ENCODE results near the gene NHERF2. TPM values are rescaled to one million over a fixed set of nuclear protein-coding genes. Genes with fewer than 3 reads are reported as not detected.

NHERF2 gene
- total RNA-seq, 1 donor from 2014 or later, result 3.0 TPM

- no peaks in the 10 kb centered on the region for H4K20me1 ChIP-seq (ENCODE audit: low read depth)
- no peak overlapping the region for H2AFZ ChIP-seq (replicated peaks)
- Mint-ChIP-seq H3K36me3 (no peaks in the 10 kb centered on the region), H3K4me3 (peak overlapping the region; percentile 30), H3K9me3 (no peaks in the 10 kb centered on the region), H3K4me1 (peaks cover 6% of the 10 kb centered on the region), H3K27me3 (ENCODE audit: insufficient read depth, low read depth) (peaks cover 2% of the 10 kb centered on the region), H3K27ac (peak overlapping the region; percentile 57)
- no peak overlapping the region for H3K4me2 ChIP-seq
- H3K9me3 ChIP-seq (ENCODE audit: low read depth), result no peaks in the 10 kb centered on the region
- H3F3A ChIP-seq (ENCODE audit: low read depth), result no peaks in the 10 kb centered on the region
- TF ChIP-seq EZH2phosphoT487 (IDR thresholded peaks at IDR 0.05), result no peak
- no peak for TF ChIP-seq EZH2 (IDR thresholded peaks at IDR 0.05)
- no peak for TF ChIP-seq CTCF (IDR thresholded peaks at IDR 0.05)
- no peak overlapping the region for H3K4me3 ChIP-seq
- H3K9ac ChIP-seq, result peak overlapping the region; percentile 43
- DNase-seq (ENCODE audit: low spot score), result no peak
- no peaks in the 10 kb centered on the region for H3K36me3 ChIP-seq
- H3K4me1 ChIP-seq, result peaks cover 6% of the 10 kb centered on the region
- H3K27ac ChIP-seq, result no peak overlapping the region
- no peaks in the 10 kb centered on the region for H3K27me3 ChIP-seq
- no peaks in the 10 kb centered on the region for H3K79me2 ChIP-seq (ENCODE audit: low read depth)
These were observed 8.2 kb downstream of the NHERF2 start for GRCh38 chr16:2034696-2035430.

GRCh38 chr16:2035431-2036199 is 8.9 kb downstream of the NHERF2 start:
- no peak for TF ChIP-seq EZH2phosphoT487 (IDR thresholded peaks at IDR 0.05)
- no peak for TF ChIP-seq EZH2 (IDR thresholded peaks at IDR 0.05)
- TF ChIP-seq CTCF (IDR thresholded peaks at IDR 0.05), result no peak
- no peaks in the 10 kb centered on the region for H3K79me2 ChIP-seq (ENCODE audit: low read depth)
- no peaks in the 10 kb centered on the region for H3K9me3 ChIP-seq (ENCODE audit: low read depth)
- peak; percentile 47 for DNase-seq (ENCODE audit: low spot score)
- no peaks in the 10 kb centered on the region for H3K27me3 ChIP-seq
- no peaks in the 10 kb centered on the region for H4K20me1 ChIP-seq (ENCODE audit: low read depth)
- peak overlapping the region; percentile 72 for H3K27ac ChIP-seq
- no peaks in the 10 kb centered on the region for H3F3A ChIP-seq (ENCODE audit: low read depth)
- H3K9ac ChIP-seq, result peak overlapping the region; percentile 43
- H2AFZ ChIP-seq (replicated peaks), result no peak overlapping the region
- H3K4me3 ChIP-seq, result no peak overlapping the region
- peaks cover 6% of the 10 kb centered on the region for H3K4me1 ChIP-seq
- no peak overlapping the region for H3K4me3 Mint-ChIP-seq
- peaks cover 2% of the 10 kb centered on the region for H3K27me3 Mint-ChIP-seq (ENCODE audit: insufficient read depth, low read depth)
- H3K9me3 Mint-ChIP-seq, result no peaks in the 10 kb centered on the region
- H3K4me2 ChIP-seq, result no peak overlapping the region
- H3K4me1 Mint-ChIP-seq, result peaks cover 6% of the 10 kb centered on the region
- H3K36me3 Mint-ChIP-seq, result no peaks in the 10 kb centered on the region
- no peaks in the 10 kb centered on the region for H3K36me3 ChIP-seq
- no peak overlapping the region for H3K27ac Mint-ChIP-seq

GRCh38 chr16:2036200-2036966 is 9.7 kb downstream of the NHERF2 start:
- Histone ChIP-seq H3K36me3 (no peaks in the 10 kb centered on the region), H3K79me2 (ENCODE audit: low read depth) (no peaks in the 10 kb centered on the region), H3K27me3 (no peaks in the 10 kb centered on the region), H3K4me3 (no peak overlapping the region), H3K4me1 (peaks cover 6% of the 10 kb centered on the region), H3F3A (ENCODE audit: low read depth) (no peaks in the 10 kb centered on the region), H3K4me2 (no peak overlapping the region), H3K27ac (peak overlapping the region; percentile 72), H3K9me3 (ENCODE audit: low read depth) (no peaks in the 10 kb centered on the region), H2AFZ (replicated peaks) (no peak overlapping the region), H4K20me1 (ENCODE audit: low read depth) (no peaks in the 10 kb centered on the region), H3K9ac (peak overlapping the region; percentile 43)
- Mint-ChIP-seq H3K36me3 (no peaks in the 10 kb centered on the region), H3K9me3 (no peaks in the 10 kb centered on the region), H3K4me1 (peaks cover 6% of the 10 kb centered on the region), H3K4me3 (no peak overlapping the region), H3K27ac (no peak overlapping the region), H3K27me3 (ENCODE audit: insufficient read depth, low read depth) (peaks cover 2% of the 10 kb centered on the region)
- no peak for DNase-seq (ENCODE audit: low spot score)
- TF ChIP-seq EZH2phosphoT487 (IDR thresholded peaks at IDR 0.05) (no peak), CTCF (IDR thresholded peaks at IDR 0.05) (no peak), EZH2 (IDR thresholded peaks at IDR 0.05) (no peak)
